ENCODE measurements around the gene CUX1. TPM values are rescaled to one million over a fixed set of nuclear protein-coding genes. Genes with fewer than 3 reads are reported as not detected.

The CUX1 gene
- total and polyA plus RNA-seq, 2 of the 13 experiments (the other 11 are each of a cell fraction or from before 2014, with no cell fraction given) = 13.7 to 14.9 TPM

DNA sequence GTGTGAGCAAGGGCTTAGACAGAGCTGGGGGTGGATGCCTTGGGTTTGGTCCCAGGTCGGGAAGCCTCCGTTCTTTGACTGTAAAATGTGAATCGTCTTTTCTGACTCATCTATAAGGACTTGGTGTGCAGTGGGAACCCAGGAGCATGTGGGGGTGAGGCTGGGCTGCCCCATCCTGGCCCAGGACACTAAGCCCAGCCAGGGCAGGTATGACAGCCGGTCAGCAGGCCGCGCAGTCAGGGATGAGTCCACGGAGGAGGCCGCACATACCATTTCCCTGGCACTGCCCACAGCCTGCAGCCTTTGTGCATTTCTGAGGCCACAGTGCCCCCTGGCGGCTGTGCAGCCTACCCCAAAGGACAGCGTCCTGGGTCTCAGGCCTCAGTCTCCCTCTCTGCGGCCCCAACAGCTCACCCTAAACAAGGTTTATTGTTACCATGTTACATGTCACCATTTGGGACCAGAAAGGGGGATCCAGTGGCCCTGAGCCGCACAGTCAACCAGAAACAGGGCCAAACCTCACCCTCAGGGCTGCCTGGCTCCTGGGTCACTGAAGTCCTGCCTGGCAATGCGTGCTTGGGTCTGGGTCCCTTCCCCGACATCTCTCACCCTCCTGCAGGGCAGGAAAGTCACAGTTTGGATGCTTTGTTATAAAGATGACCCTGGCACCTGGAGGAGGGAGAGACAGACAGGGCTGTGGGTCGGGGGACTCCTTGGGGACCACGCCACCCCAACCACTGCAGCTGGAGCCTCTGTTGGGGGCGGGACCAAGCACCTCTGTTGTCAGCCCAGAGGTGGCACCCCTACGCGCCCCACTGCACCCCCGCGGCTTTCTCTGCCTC lies 454.9 kb downstream of the CUX1 start (continued):
- no peak for TF ChIP-seq THAP9 (CRISPR knock-in tag; IDR thresholded peaks at IDR 0.05; ENCODE audit: borderline replicate concordance)
- no peak for TF ChIP-seq RXRA (CRISPR knock-in tag; IDR thresholded peaks at IDR 0.05)
- TF ChIP-seq ZHX1 (CRISPR knock-in tag; IDR thresholded peaks at IDR 0.05; ENCODE audit: low read depth) = no peak
- no peak for TF ChIP-seq FOXP1 (IDR thresholded peaks at IDR 0.05)
- no peak for TF ChIP-seq FOXP1 (CRISPR knock-in tag; IDR thresholded peaks at IDR 0.05)
- TF ChIP-seq, protein P1, sequence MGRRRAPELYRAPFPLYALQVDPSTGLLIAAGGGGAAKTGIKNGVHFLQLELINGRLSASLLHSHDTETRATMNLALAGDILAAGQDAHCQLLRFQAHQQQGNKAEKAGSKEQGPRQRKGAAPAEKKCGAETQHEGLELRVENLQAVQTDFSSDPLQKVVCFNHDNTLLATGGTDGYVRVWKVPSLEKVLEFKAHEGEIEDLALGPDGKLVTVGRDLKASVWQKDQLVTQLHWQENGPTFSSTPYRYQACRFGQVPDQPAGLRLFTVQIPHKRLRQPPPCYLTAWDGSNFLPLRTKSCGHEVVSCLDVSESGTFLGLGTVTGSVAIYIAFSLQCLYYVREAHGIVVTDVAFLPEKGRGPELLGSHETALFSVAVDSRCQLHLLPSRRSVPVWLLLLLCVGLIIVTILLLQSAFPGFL (CRISPR knock-in tag; IDR thresholded peaks at IDR 0.05) = no peak
- peak; percentile 41; the same call in 1 of the 2 replicates for TF ChIP-seq HDAC2 (CRISPR knock-in tag; IDR thresholded peaks at IDR 0.05)
- no peak for TF ChIP-seq PRPF4 (IDR thresholded peaks at IDR 0.05; ENCODE audit: low read depth, low read length, poor library complexity, severe bottlenecking)
- TF ChIP-seq, protein P2, sequence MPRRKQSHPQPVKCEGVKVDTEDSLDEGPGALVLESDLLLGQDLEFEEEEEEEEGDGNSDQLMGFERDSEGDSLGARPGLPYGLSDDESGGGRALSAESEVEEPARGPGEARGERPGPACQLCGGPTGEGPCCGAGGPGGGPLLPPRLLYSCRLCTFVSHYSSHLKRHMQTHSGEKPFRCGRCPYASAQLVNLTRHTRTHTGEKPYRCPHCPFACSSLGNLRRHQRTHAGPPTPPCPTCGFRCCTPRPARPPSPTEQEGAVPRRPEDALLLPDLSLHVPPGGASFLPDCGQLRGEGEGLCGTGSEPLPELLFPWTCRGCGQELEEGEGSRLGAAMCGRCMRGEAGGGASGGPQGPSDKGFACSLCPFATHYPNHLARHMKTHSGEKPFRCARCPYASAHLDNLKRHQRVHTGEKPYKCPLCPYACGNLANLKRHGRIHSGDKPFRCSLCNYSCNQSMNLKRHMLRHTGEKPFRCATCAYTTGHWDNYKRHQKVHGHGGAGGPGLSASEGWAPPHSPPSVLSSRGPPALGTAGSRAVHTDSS (CRISPR knock-in tag; conservative IDR thresholded peaks at IDR 0.05) = no peak
- 0 out of 2 replicates have a peak, but pooled peaks have one; percentile 31 for TF ChIP-seq FOXC1 (CRISPR knock-in tag; IDR thresholded peaks at IDR 0.05; ENCODE audit: borderline replicate concordance)
- no peak for TF ChIP-seq ZNF430 (CRISPR knock-in tag; IDR thresholded peaks at IDR 0.05)
